KMS-11 (cell line): ENCODE data around the gene CCL13.

Experiments
- H2AFZ ChIP-seq: fragments of 200-600 bp; sonication (generic); 2 replicates; pipeline ENCODE4 v1.6.1; 2016; ENCODE audit warnings: antibody characterized with exemption, mixed run types, low read depth
- H3K27ac ChIP-seq: fragments of 200-600 bp; sonication (generic); 2 replicates; pipeline ENCODE4 v1.6.1; 2016; ENCODE audit warnings: mild to moderate bottlenecking, mixed run types
- H3K27me3 ChIP-seq: fragments of 200-600 bp; sonication (generic); 2 replicates; pipeline ENCODE4 v1.6.1; 2017; ENCODE audit warnings: mild to moderate bottlenecking, low read depth, mixed run types, moderate library complexity; ENCODE audit not compliant: insufficient read depth
- H3K36me3 ChIP-seq: fragments of 200-600 bp; sonication (generic); 2 replicates; pipeline ENCODE4 v1.6.1; 2017; ENCODE audit warnings: mild to moderate bottlenecking, mixed run types; ENCODE audit not compliant: insufficient read depth
- H3K4me1 ChIP-seq: fragments of 200-600 bp; sonication (generic); 2 replicates; pipeline ENCODE4 v1.6.1; 2016; ENCODE audit warnings: mild to moderate bottlenecking, low read depth, mixed run types; ENCODE audit not compliant: poor library complexity, severe bottlenecking
- H3K4me2 ChIP-seq: fragments of 200-600 bp; sonication (generic); 2 replicates; pipeline ENCODE4 v1.7.0; 2016; ENCODE audit warnings: mild to moderate bottlenecking, mixed run types
- H3K4me3 ChIP-seq: fragments of 200-600 bp; sonication (generic); IDR thresholded peaks from 2 replicates; pipeline ENCODE4 v1.6.1; 2017; ENCODE audit warnings: low read depth, low read length, mixed read lengths; ENCODE audit not compliant: insufficient read depth
- H3K79me2 ChIP-seq: fragments of 200-600 bp; sonication (generic); 2 replicates; pipeline ENCODE4 v1.6.1; 2016; ENCODE audit warnings: low read depth, mixed run types; ENCODE audit not compliant: insufficient read depth
- H3K9ac ChIP-seq: fragments of 200-600 bp; sonication (generic); 2 replicates; pipeline ENCODE4 v1.6.1; 2016; ENCODE audit warnings: mild to moderate bottlenecking, mixed run types
- H4K20me1 ChIP-seq: fragments of 200-600 bp; sonication (generic); 2 replicates; pipeline ENCODE4 v1.6.1; 2016; ENCODE audit warnings: mild to moderate bottlenecking, mixed run types; ENCODE audit not compliant: insufficient read depth
- CTCF ChIP-seq: fragments of 200-600 bp; sonication (generic); conservative IDR thresholded peaks from 2 replicates; pipeline ENCODE4 v1.6.1; 2017; ENCODE audit warnings: low read depth, mild to moderate bottlenecking, antibody characterized with exemption, low read length, moderate library complexity, mixed read lengths

Gene CCL13

GRCh38 chr17:34361478-34362061 is 5.3 kb downstream of the CCL13 start:
- H3K27me3 ChIP-seq: no peaks in the 10 kb centered on the region
- peak overlapping the region; percentile 1; the same call in 1 of the 2 replicates for H3K4me2 ChIP-seq
- H3K79me2 ChIP-seq: no peaks in the 10 kb centered on the region
- H3K4me1 ChIP-seq: peaks cover 70% of the 10 kb centered on the region
- H2AFZ ChIP-seq: no peak overlapping the region
- no peak overlapping the region for H3K27ac ChIP-seq
- H3K4me3 ChIP-seq: no peak overlapping the region
- H3K36me3 ChIP-seq: no peaks in the 10 kb centered on the region
- no peaks in the 10 kb centered on the region for H4K20me1 ChIP-seq
- H3K9ac ChIP-seq: no peak overlapping the region
- peak; percentile 99 for TF ChIP-seq CTCF

- Histone ChIP-seq H3K4me2 (peak within 1 kb of the TSS; percentile 89; the same call in 1 of the 2 replicates), H3K4me1 (peaks cover 87% of the 10 kb centered on the region), H3K9ac (no peak within 1 kb of the TSS), H2AFZ (no peak within 1 kb of the TSS), H3K79me2 (no peaks in the 10 kb centered on the region), H4K20me1 (no peaks in the 10 kb centered on the region), H3K27me3 (no peaks in the 10 kb centered on the region), H3K27ac (peak within 1 kb of the TSS; percentile 85; the same call in 1 of the 2 replicates), H3K36me3 (no peaks in the 10 kb centered on the region), H3K4me3 (no peak within 1 kb of the TSS)
- TF ChIP-seq CTCF: no peak
Measured at GRCh38 chr17:34363183-34363661, 6.9 kb downstream of the CCL13 start, which contains the start of gene CCL1. Gene CCL1 (minus strand): TSS chr17:34363233. CDS start chr17:34363161, 72 bp downstream.

- Histone ChIP-seq H3K36me3 (no peaks in the 10 kb centered on the region), H3K27ac (peak overlapping the region; percentile 85), H3K9ac (peak overlapping the region; percentile 38; the same call in 1 of the 2 replicates), H3K4me3 (no peak overlapping the region), H3K4me1 (peaks cover 100% of the 10 kb centered on the region), H4K20me1 (no peaks in the 10 kb centered on the region), H3K79me2 (no peaks in the 10 kb centered on the region), H3K27me3 (no peaks in the 10 kb centered on the region), H3K4me2 (peak overlapping the region; percentile 89), H2AFZ (no peak overlapping the region)
- TF ChIP-seq CTCF: no peak
Measured at GRCh38 chr17:34364751-34365150, 8.5 kb downstream of the CCL13 start.

GRCh38 chr17:34365340-34365739 is 9.1 kb downstream of the CCL13 start:
- no peak overlapping the region for H3K4me3 ChIP-seq
- H3K27ac ChIP-seq: peak overlapping the region; percentile 85
- H3K4me2 ChIP-seq: peak overlapping the region; percentile 89
- TF ChIP-seq CTCF: no peak
- H3K79me2 ChIP-seq: no peaks in the 10 kb centered on the region
- no peak overlapping the region for H2AFZ ChIP-seq
- H3K36me3 ChIP-seq: no peaks in the 10 kb centered on the region
- peaks cover 100% of the 10 kb centered on the region for H3K4me1 ChIP-seq
- H4K20me1 ChIP-seq: no peaks in the 10 kb centered on the region
- peak overlapping the region; percentile 38; the same call in 1 of the 2 replicates for H3K9ac ChIP-seq
- H3K27me3 ChIP-seq: no peaks in the 10 kb centered on the region
